HCT116 (cell line): ENCODE results near the gene HNRNPH3. TPM values are rescaled to one million over a fixed set of nuclear protein-coding genes. Genes with fewer than 3 reads are reported as not detected.

ENCODE experiments used
- ATAC-seq: fragments of 200-7000 bp; cut with Tn5 transposase; 2 replicates; pipeline ENCODE4 v1.9.1; 2020; ENCODE audit warnings: mild to moderate bottlenecking, moderate library complexity
- BruUV-seq: library from RNA; stranded (reverse); fragments of 400-500 nt; replicated peaks from 2 replicates; lab custom pipeline; 2021; lab: Mats Ljungman, UMichigan
- CTCF ChIA-PET: fragments of 300-600 bp; sonication (Branson Sonifier 250); formaldehyde crosslinking; loops from one replicate; lab custom pipeline; 2021; ENCODE audit warnings: antibody characterized with exemption; lab: Charles Lee
- POLR2A ChIA-PET: fragments of 300-600, 350-600 bp; sonication (Branson Sonifier 250); formaldehyde crosslinking; loops from one replicate; lab custom pipeline; 2021; ENCODE audit warnings: antibody characterized with exemption; lab: Charles Lee
- RAD21 ChIA-PET, 2 experiments: fragments of 300-600 bp; sonication (Branson Sonifier 250); formaldehyde crosslinking; loops; one replicate each; lab custom pipeline; 2023; ENCODE audit warnings: low total read pairs in 2 of 2; ENCODE audit not compliant: uncharacterized antibody in 2 of 2, unreplicated experiment in 2 of 2, low non-redundant PET in 1 of 2; lab: Charles Lee
- DNase-seq: peaks from one replicate; pipeline ENCODE4 v3.0.0-alpha.2; 2010; ENCODE audit warnings: low read depth, low spot score
- H2AFZ ChIP-seq: fragments of 200-600 bp; shearing (Covaris generic), sonication (generic); 2 replicates; pipeline ENCODE4 v1.6.1; 2017; ENCODE audit warnings: low read depth, mixed run types, mixed read lengths, antibody characterized with exemption, low read length; ENCODE audit not compliant: poor library complexity, severe bottlenecking
- H3K27ac ChIP-seq: 2 replicates; pipeline ENCODE4 v1.5.1; 2012; ENCODE audit warnings: low read depth, low read length
- H3K27me3 ChIP-seq: fragments of 200-600 bp; sonication (generic); 2 replicates; pipeline ENCODE4 v1.6.1; 2016; ENCODE audit warnings: mixed run types, low read length, mixed read lengths; ENCODE audit not compliant: insufficient read depth
- H3K36me3 ChIP-seq, 2 experiments: fragments of 200-500 bp in 1 of 2; fragments of 200-600 bp in 1 of 2; sonication (Bioruptor generic) in 1 of 2; sonication (generic) in 1 of 2; 2 replicates each; pipeline versions ENCODE4 v1.5.1 to v1.6.1; 2014 to 2016; ENCODE audit warnings: low read length in 2 of 2, inconsistent platforms in 1 of 2, mixed read lengths in 1 of 2, mixed run types in 1 of 2; ENCODE audit not compliant: insufficient read depth in 2 of 2, control insufficient read depth in 1 of 2
- H3K4me1 ChIP-seq, 2 experiments: fragments of 200-600 bp in 1 of 2; sonication (generic) in 1 of 2; 2 replicates each; pipeline versions ENCODE4 v1.5.1 to v1.6.1; 2012 to 2017; ENCODE audit warnings: low read length in 2 of 2, inconsistent platforms in 1 of 2, mild to moderate bottlenecking in 1 of 2, mixed read lengths in 1 of 2, mixed run types in 1 of 2, moderate library complexity in 1 of 2; ENCODE audit not compliant: insufficient read depth in 2 of 2, control insufficient read depth in 1 of 2
- H3K4me2 ChIP-seq: fragments of 200-600 bp; sonication (generic); 2 replicates; pipeline ENCODE4 v1.6.1; 2017; ENCODE audit warnings: mixed run types, low read length, mixed read lengths
- H3K4me3 ChIP-seq, 2 experiments: fragments of 200-600 bp in 1 of 2; sonication (generic) in 1 of 2; replicated peaks in 1 of 2; 2 replicates each; pipeline ENCODE4 v1.5.1; 2011 to 2016; ENCODE audit warnings: low read length in 2 of 2, control low read depth in 1 of 2, low read depth in 1 of 2, mild to moderate bottlenecking in 1 of 2, mixed read lengths in 1 of 2, mixed run types in 1 of 2
- H3K79me2 ChIP-seq: fragments of 200-600 bp; sonication (generic); 2 replicates; pipeline ENCODE4 v1.6.1; 2017; ENCODE audit warnings: mild to moderate bottlenecking, mixed run types, low read length, moderate library complexity, mixed read lengths; ENCODE audit not compliant: insufficient read depth
- H3K9ac ChIP-seq: fragments of 200-600 bp; sonication (generic); 2 replicates; pipeline ENCODE4 v1.6.1; 2016; ENCODE audit warnings: low read length, mixed read lengths
- H3K9me2 ChIP-seq: fragments of 200-600 bp; sonication (generic), shearing (Covaris generic); 2 replicates; pipeline ENCODE4 v1.6.1; 2017; ENCODE audit warnings: mixed run types, mild to moderate bottlenecking, moderate library complexity; ENCODE audit not compliant: insufficient read depth
- H3K9me3 ChIP-seq, 2 experiments: fragments of 200-500 bp in 1 of 2; fragments of 200-600 bp in 1 of 2; sonication (Bioruptor generic) in 1 of 2; sonication (generic) in 1 of 2; 2 replicates each; pipeline ENCODE4 v1.6.1; 2014 to 2017; ENCODE audit warnings: low read length in 2 of 2, mixed read lengths in 2 of 2, inconsistent platforms in 1 of 2, low read depth in 1 of 2, mild to moderate bottlenecking in 1 of 2, mixed run types in 1 of 2, moderate library complexity in 1 of 2; ENCODE audit not compliant: control insufficient read depth in 1 of 2, insufficient read depth in 1 of 2
- H4K20me1 ChIP-seq: fragments of 200-600 bp; sonication (generic), shearing (Covaris generic); 2 replicates; pipeline ENCODE4 v1.6.1; 2017; ENCODE audit warnings: mixed run types, mild to moderate bottlenecking, moderate library complexity; ENCODE audit not compliant: insufficient read depth
- CBX3 ChIP-seq: IDR thresholded peaks from 2 replicates; pipeline ENCODE4 v1.6.1; 2012; ENCODE audit warnings: low read depth
- CEBPB ChIP-seq: IDR thresholded peaks from 2 replicates; pipeline ENCODE4 v1.6.1; 2012; ENCODE audit warnings: low read depth
- EGR1 ChIP-seq: IDR thresholded peaks from 2 replicates; pipeline ENCODE4 v1.6.1; 2012; ENCODE audit warnings: low read depth
- ELF1 ChIP-seq: IDR thresholded peaks from 2 replicates; pipeline ENCODE4 v1.6.1; 2012; ENCODE audit warnings: low read depth, borderline replicate concordance
- FOSL1 ChIP-seq: IDR thresholded peaks from 2 replicates; pipeline ENCODE4 v1.6.1; 2012; ENCODE audit warnings: low read depth
- JUND ChIP-seq: IDR thresholded peaks from 2 replicates; pipeline ENCODE4 v1.6.1; 2012
- POLR2A ChIP-seq: IDR thresholded peaks from 2 replicates; pipeline ENCODE4 v1.7.0; 2011; ENCODE audit warnings: borderline replicate concordance; ENCODE audit not compliant: insufficient read depth, insufficient read length; ENCODE audit errors: extremely low read depth
- POLR2AphosphoS5 ChIP-seq: IDR thresholded peaks from 2 replicates; pipeline ENCODE4 v1.6.1; 2011; ENCODE audit warnings: mild to moderate bottlenecking, low read depth, low read length, moderate library complexity
- SIN3A ChIP-seq: IDR thresholded peaks from 2 replicates; pipeline ENCODE4 v1.6.1; 2012; ENCODE audit warnings: low read depth
- TCF7L2 ChIP-seq: IDR thresholded peaks from 2 replicates; pipeline ENCODE4 v1.7.0; 2011; ENCODE audit warnings: borderline replicate concordance, inconsistent platforms; ENCODE audit not compliant: insufficient read depth, insufficient read length; ENCODE audit errors: extremely low read depth
- ZFX ChIP-seq: fragments of 450-650 bp; IDR thresholded peaks from 2 replicates; pipeline ENCODE4 v1.6.1; 2017
- ZNF274 ChIP-seq: fragments of 200-500 bp; sonication (Bioruptor generic); IDR thresholded peaks from 2 replicates; pipeline ENCODE4 v1.6.1; 2014; ENCODE audit warnings: mild to moderate bottlenecking, low read depth, low read length, inconsistent platforms
- intact Hi-C: fragments of 100-400 bp; cut with micrococcal nuclease; formaldehyde crosslinking; loops from 2 replicates; pipeline ENCODE4 v1.10.0; 2022
- total RNA-seq: library from RNA; stranded (reverse); gene quantifications from one replicate; pipeline ENCODE4 v1.2.1, GENCODE V29; 2021; ENCODE audit not compliant: unreplicated experiment
- TF ChIP-seq, protein P1 (sequence below): IDR thresholded peaks from 2 replicates; pipeline ENCODE4 v1.6.1; 2011; ENCODE audit warnings: mild to moderate bottlenecking, low read length, moderate library complexity; ENCODE audit not compliant: insufficient replicate concordance; ENCODE audit errors: extremely low read depth
- TF ChIP-seq, protein P2 (sequence below): IDR thresholded peaks from 2 replicates; pipeline ENCODE4 v1.6.1; 2012
- TF ChIP-seq, protein P3 (sequence below): IDR thresholded peaks from 2 replicates; pipeline ENCODE4 v1.6.1; 2012
- TF ChIP-seq, protein P4 (sequence below): IDR thresholded peaks from 2 replicates; pipeline ENCODE4 v1.6.1; 2012; ENCODE audit warnings: low read depth

HNRNPH3 gene
- total RNA-seq, 1 experiment from 2014 or later = 126 TPM

DNA sequence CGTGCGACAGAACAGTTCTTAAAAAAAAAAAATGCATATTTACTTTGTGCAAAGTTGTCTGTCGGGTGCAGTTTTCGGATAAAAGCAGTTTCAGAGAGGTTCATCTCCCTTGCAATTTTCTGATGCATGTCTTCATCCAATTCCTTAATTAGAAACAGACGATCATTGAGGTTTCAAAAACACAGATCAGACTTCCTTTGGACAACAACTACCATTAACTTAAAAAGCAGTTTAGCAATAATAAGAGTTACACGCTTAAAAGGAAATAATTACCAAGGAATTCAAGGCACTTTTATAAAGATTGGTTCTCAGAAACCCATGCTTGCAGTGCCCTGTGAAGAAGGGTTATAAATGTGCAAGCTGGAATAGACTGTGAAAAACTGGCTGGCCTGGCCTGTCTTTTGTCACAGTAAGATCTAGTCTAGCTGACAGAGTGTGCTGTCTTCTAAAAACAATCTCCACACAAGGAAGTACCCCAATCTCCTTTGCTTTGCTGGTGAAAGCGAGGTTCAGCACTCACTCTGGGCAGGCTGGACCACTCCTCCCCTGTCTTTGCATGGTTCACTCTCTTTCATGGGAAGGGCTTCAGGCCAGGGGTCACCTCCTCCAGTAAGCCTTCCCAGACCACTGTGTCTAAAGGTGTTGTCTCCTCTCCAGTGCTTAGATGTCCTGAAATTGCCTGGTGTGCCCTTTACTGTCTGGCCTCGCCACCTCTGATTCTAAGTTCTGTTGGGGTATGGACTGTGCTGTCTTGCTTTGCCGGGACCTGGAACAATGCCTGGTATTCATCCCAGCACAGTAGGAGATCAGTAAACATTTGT is 34.8 kb upstream of the HNRNPH3 start:
- ATAC-seq = no peak
- no peak overlapping the region for H3K27ac ChIP-seq
- H3K9me3 ChIP-seq = no peaks in the 10 kb centered on the region
- no peaks in the 10 kb centered on the region for H3K36me3 ChIP-seq
- H4K20me1 ChIP-seq = no peaks in the 10 kb centered on the region
- no peak overlapping the region for H3K4me3 ChIP-seq
- DNase-seq = no peak
- no peaks in the 10 kb centered on the region for H3K79me2 ChIP-seq
- ChIA-PET POLR2A (no interaction called here), RAD21 (no interaction called here), CTCF (no interaction called here)
- no TSS peak for BruUV-seq
- intact Hi-C loops = no loop called here
- no peaks in the 10 kb centered on the region for H3K4me1 ChIP-seq
- H3K4me2 ChIP-seq = no peak overlapping the region
- H3K27me3 ChIP-seq = no peaks in the 10 kb centered on the region
- no peak overlapping the region for H2AFZ ChIP-seq
- no peak overlapping the region for H3K9ac ChIP-seq
- no peaks in the 10 kb centered on the region for H3K9me2 ChIP-seq
- TF ChIP-seq SIN3A = no peak
- TF ChIP-seq, protein P1, sequence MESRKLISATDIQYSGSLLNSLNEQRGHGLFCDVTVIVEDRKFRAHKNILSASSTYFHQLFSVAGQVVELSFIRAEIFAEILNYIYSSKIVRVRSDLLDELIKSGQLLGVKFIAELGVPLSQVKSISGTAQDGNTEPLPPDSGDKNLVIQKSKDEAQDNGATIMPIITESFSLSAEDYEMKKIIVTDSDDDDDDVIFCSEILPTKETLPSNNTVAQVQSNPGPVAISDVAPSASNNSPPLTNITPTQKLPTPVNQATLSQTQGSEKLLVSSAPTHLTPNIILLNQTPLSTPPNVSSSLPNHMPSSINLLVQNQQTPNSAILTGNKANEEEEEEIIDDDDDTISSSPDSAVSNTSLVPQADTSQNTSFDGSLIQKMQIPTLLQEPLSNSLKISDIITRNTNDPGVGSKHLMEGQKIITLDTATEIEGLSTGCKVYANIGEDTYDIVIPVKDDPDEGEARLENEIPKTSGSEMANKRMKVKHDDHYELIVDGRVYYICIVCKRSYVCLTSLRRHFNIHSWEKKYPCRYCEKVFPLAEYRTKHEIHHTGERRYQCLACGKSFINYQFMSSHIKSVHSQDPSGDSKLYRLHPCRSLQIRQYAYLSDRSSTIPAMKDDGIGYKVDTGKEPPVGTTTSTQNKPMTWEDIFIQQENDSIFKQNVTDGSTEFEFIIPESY = no peak
- no peak for TF ChIP-seq POLR2AphosphoS5
- no peak for TF ChIP-seq ZFX
- no peak for TF ChIP-seq ELF1
- no peak for TF ChIP-seq CBX3
- TF ChIP-seq, protein P2, sequence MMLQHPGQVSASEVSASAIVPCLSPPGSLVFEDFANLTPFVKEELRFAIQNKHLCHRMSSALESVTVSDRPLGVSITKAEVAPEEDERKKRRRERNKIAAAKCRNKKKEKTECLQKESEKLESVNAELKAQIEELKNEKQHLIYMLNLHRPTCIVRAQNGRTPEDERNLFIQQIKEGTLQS = no peak
- TF ChIP-seq JUND = no peak
- TF ChIP-seq CEBPB = no peak
- TF ChIP-seq, protein P3, sequence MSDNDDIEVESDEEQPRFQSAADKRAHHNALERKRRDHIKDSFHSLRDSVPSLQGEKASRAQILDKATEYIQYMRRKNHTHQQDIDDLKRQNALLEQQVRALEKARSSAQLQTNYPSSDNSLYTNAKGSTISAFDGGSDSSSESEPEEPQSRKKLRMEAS = no peak
- no peak for TF ChIP-seq ZNF274
- no peak for TF ChIP-seq EGR1
- TF ChIP-seq TCF7L2 = no peak
- TF ChIP-seq FOSL1 = no peak
- TF ChIP-seq, protein P4, sequence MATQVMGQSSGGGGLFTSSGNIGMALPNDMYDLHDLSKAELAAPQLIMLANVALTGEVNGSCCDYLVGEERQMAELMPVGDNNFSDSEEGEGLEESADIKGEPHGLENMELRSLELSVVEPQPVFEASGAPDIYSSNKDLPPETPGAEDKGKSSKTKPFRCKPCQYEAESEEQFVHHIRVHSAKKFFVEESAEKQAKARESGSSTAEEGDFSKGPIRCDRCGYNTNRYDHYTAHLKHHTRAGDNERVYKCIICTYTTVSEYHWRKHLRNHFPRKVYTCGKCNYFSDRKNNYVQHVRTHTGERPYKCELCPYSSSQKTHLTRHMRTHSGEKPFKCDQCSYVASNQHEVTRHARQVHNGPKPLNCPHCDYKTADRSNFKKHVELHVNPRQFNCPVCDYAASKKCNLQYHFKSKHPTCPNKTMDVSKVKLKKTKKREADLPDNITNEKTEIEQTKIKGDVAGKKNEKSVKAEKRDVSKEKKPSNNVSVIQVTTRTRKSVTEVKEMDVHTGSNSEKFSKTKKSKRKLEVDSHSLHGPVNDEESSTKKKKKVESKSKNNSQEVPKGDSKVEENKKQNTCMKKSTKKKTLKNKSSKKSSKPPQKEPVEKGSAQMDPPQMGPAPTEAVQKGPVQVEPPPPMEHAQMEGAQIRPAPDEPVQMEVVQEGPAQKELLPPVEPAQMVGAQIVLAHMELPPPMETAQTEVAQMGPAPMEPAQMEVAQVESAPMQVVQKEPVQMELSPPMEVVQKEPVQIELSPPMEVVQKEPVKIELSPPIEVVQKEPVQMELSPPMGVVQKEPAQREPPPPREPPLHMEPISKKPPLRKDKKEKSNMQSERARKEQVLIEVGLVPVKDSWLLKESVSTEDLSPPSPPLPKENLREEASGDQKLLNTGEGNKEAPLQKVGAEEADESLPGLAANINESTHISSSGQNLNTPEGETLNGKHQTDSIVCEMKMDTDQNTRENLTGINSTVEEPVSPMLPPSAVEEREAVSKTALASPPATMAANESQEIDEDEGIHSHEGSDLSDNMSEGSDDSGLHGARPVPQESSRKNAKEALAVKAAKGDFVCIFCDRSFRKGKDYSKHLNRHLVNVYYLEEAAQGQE = no peak
- TF ChIP-seq POLR2A = no peak
